HG03575 (cell line): Measurements from ENCODE around the gene ONECUT2.

ENCODE experiments used
- ATAC-seq: cut with Tn5 transposase; IDR thresholded peaks from one replicate; pipeline ENCODE4 v1.9.1; 2021; ENCODE audit not compliant: unreplicated experiment, insufficient number of reproducible peaks, low FRiP score; ENCODE audit errors: extremely low read depth

ONECUT2 gene

GRCh38 chr18:57430079-57431001, 4.8 kb upstream of the ONECUT2 start:
- ATAC-seq: no peak

GRCh38 chr18:57431002-57431382, 4.2 kb upstream of the ONECUT2 start:
- ATAC-seq: no peak

- no peak for ATAC-seq
Measured at GRCh38 chr18:57431467-57432080, 3.6 kb upstream of the ONECUT2 start.

- no peak for ATAC-seq
Measured at GRCh38 chr18:57432140-57432539, 3.0 kb upstream of the ONECUT2 start.

GRCh38 chr18:57432751-57433400, 2.3 kb upstream of the ONECUT2 start:
- ATAC-seq: no peak

- no peak for ATAC-seq
Measured at GRCh38 chr18:57433482-57433881, 1.7 kb upstream of the ONECUT2 start.

GRCh38 chr18:57433934-57434535, 1.1 kb upstream of the ONECUT2 start:
- ATAC-seq: no peak

GRCh38 chr18:57435846-57436190, 644 bp downstream of the ONECUT2 start:
- ATAC-seq: no peak

- no peak for ATAC-seq
Measured at GRCh38 chr18:57436191-57436964, 1.2 kb downstream of the ONECUT2 start.

GRCh38 chr18:57436965-57437333, 1.8 kb downstream of the ONECUT2 start:
- no peak for ATAC-seq

GRCh38 chr18:57437402-57437765, 2.2 kb downstream of the ONECUT2 start:
- no peak for ATAC-seq

- ATAC-seq: no peak
Measured at GRCh38 chr18:57437766-57438671, 2.8 kb downstream of the ONECUT2 start.

GRCh38 chr18:57438743-57439608, 3.8 kb downstream of the ONECUT2 start:
- ATAC-seq: no peak

- ATAC-seq: no peak
Measured at GRCh38 chr18:57439609-57439968, 4.4 kb downstream of the ONECUT2 start.

GRCh38 chr18:57439985-57440330, 4.8 kb downstream of the ONECUT2 start:
- ATAC-seq: no peak

GRCh38 chr18:57440331-57441070, 5.3 kb downstream of the ONECUT2 start:
- ATAC-seq: no peak
